Activated CD4-positive, alpha-beta T cell treated with anti-CD3 and anti-CD28 coated beads for 36 hours (primary cell): ENCODE results near the gene GRIN3A. TPM values are rescaled to one million over a fixed set of nuclear protein-coding genes. Genes with fewer than 3 reads are reported as not detected.
"Not testable (repeated sequence)": the region's sequence is repeated elsewhere in the genome, so short reads cannot be mapped to it uniquely, and the experiment has no call there.

Experiments
- ATAC-seq: fragments of 200-7000 bp; cut with Tn5 transposase; one replicate; pipeline ENCODE4 v1.10.0; 2021; ENCODE audit warnings: mild to moderate bottlenecking, moderate library complexity
- CTCF ChIA-PET: fragments of 350-600 bp; sonication (Branson Sonifier 250); formaldehyde crosslinking; loops from one replicate; lab custom pipeline; 2021; ENCODE audit warnings: antibody characterized with exemption; lab: Charles Lee
- POLR2A ChIA-PET: fragments of 350-600 bp; sonication (Branson Sonifier 250); formaldehyde crosslinking; loops from one replicate; lab custom pipeline; 2021; ENCODE audit warnings: antibody characterized with exemption, inconsistent platforms; lab: Charles Lee
- DNase-seq: peaks from one replicate; pipeline ENCODE4 v3.0.0-alpha.2; 2020
- H3K27ac Mint-ChIP-seq: one replicate; pipeline ENCODE4 v1.8.0; 2021; ENCODE audit warnings: mixed read lengths
- H3K27me3 Mint-ChIP-seq: one replicate; pipeline ENCODE4 v1.8.0; 2021; ENCODE audit warnings: mixed read lengths
- H3K36me3 Mint-ChIP-seq: one replicate; pipeline ENCODE4 v1.8.0; 2021; ENCODE audit warnings: low read depth, mixed read lengths
- H3K4me1 Mint-ChIP-seq: one replicate; pipeline ENCODE4 v1.8.0; 2021; ENCODE audit warnings: mixed read lengths
- H3K4me3 Mint-ChIP-seq: one replicate; pipeline ENCODE4 v1.8.0; 2021; ENCODE audit warnings: mild to moderate bottlenecking, moderate library complexity, mixed read lengths
- H3K9me3 Mint-ChIP-seq: one replicate; pipeline ENCODE4 v1.8.0; 2021; ENCODE audit warnings: low read depth, mixed read lengths
- intact Hi-C, 2 experiments: fragments of 100-400 bp; cut with DNase I in 1 of 2; cut with micrococcal nuclease in 1 of 2; formaldehyde crosslinking; loops; one replicate each; pipeline versions ENCODE4 v1.14.2 to v1.15.1; 2022 to 2024; cut with DNase I, micrococcal nuclease
- total RNA-seq, 2 experiments: library from RNA; stranded (reverse); gene quantifications; one replicate each; pipeline ENCODE4 v1.2.3, GENCODE V29; 2021

The GRIN3A gene
- total RNA-seq, 2 experiments from 2014 or later, result not detected

GRCh38 chr9:101592788-101593187 is 145.7 kb downstream of the GRIN3A start:
- DNase-seq (no peak), ATAC-seq (no peak)
- no peak overlapping the region for H3K4me3 Mint-ChIP-seq
- H3K9me3 Mint-ChIP-seq, result no peaks in the 10 kb centered on the region
- POLR2A ChIA-PET, result no interaction called here
- CTCF ChIA-PET, result interaction anchor here (0.6 kb wide), 1 partner anchor 143 kb away, joined by 3 read pairs; no protein-coding TSS in a partner anchor
- H3K36me3 Mint-ChIP-seq, result no peaks in the 10 kb centered on the region
- H3K27ac Mint-ChIP-seq, result no peak overlapping the region
- H3K27me3 Mint-ChIP-seq, result no peaks in the 10 kb centered on the region
- intact Hi-C loops, result no loop called here
- no peaks in the 10 kb centered on the region for H3K4me1 Mint-ChIP-seq

GRCh38 chr9:101591787-101592446 is 146.5 kb downstream of the GRIN3A start:
- Mint-ChIP-seq H3K4me3 (no peak overlapping the region), H3K9me3 (no peaks in the 10 kb centered on the region), H3K27ac (no peak overlapping the region), H3K4me1 (peaks cover 6% of the 10 kb centered on the region), H3K27me3 (no peaks in the 10 kb centered on the region), H3K36me3 (no peaks in the 10 kb centered on the region)
- intact Hi-C loops, result no loop called here
- no peak for DNase-seq
- ATAC-seq, result no peak
- CTCF ChIA-PET, result interaction anchor here (0.6 kb wide), 1 partner anchor 143 kb away, joined by 3 read pairs; no protein-coding TSS in a partner anchor
- POLR2A ChIA-PET, result no interaction called here

- Mint-ChIP-seq H3K27me3 (no peaks in the 10 kb centered on the region), H3K36me3 (no peaks in the 10 kb centered on the region), H3K4me1 (peaks cover 12% of the 10 kb centered on the region), H3K27ac (no peak overlapping the region), H3K4me3 (no peak overlapping the region), H3K9me3 (no peaks in the 10 kb centered on the region)
- ChIA-PET CTCF (no interaction called here), POLR2A (no interaction called here)
- no peak for DNase-seq
- ATAC-seq, result no peak
- intact Hi-C loops, result no loop called here
These were observed 147.5 kb downstream of the GRIN3A start for GRCh38 chr9:101590901-101591300.

GRCh38 chr9:101590074-101590473 is 148.4 kb downstream of the GRIN3A start:
- ATAC-seq, H3K4me3 Mint-ChIP-seq, POLR2A ChIA-PET, H3K27me3 Mint-ChIP-seq, H3K27ac Mint-ChIP-seq, DNase-seq, H3K36me3 Mint-ChIP-seq, H3K9me3 Mint-ChIP-seq, intact Hi-C loops: not testable (repeated sequence)
- H3K4me1 Mint-ChIP-seq, result peaks cover 12% of the 10 kb centered on the region
- CTCF ChIA-PET, result interaction anchor here (1.1 kb wide), 1 partner anchor 10 kb away, joined by 3 read pairs; no protein-coding TSS in a partner anchor

GRCh38 chr9:101587332-101588043 is 151.0 kb downstream of the GRIN3A start:
- no peak overlapping the region for H3K4me3 Mint-ChIP-seq
- ChIA-PET CTCF (interaction anchor here (1.0 kb wide), 1 partner anchor 48 kb away, joined by 3 read pairs; no protein-coding TSS in a partner anchor), POLR2A (no interaction called here)
- intact Hi-C loops, result no loop called here
- no peaks in the 10 kb centered on the region for H3K9me3 Mint-ChIP-seq
- DNase-seq, result no peak
- H3K4me1 Mint-ChIP-seq, result peaks cover 12% of the 10 kb centered on the region
- peaks cover 6% of the 10 kb centered on the region for H3K27me3 Mint-ChIP-seq
- no peak for ATAC-seq
- H3K36me3 Mint-ChIP-seq, result no peaks in the 10 kb centered on the region
- H3K27ac Mint-ChIP-seq, result no peak overlapping the region

- CTCF ChIA-PET, result interaction anchor here (1.0 kb wide), 1 partner anchor 49 kb away, joined by 3 read pairs; no protein-coding TSS in a partner anchor
- H3K36me3 Mint-ChIP-seq, result no peaks in the 10 kb centered on the region
- POLR2A ChIA-PET, result no interaction called here
- H3K9me3 Mint-ChIP-seq, result no peaks in the 10 kb centered on the region
- intact Hi-C loops, result loop anchor here in 1 of 2 experiments (1.0 kb wide), 1 partner anchor 53 kb away; the partner anchor contains the start of gene RNF20
- H3K4me3 Mint-ChIP-seq, result no peak overlapping the region
- peak; percentile 38 for DNase-seq
- H3K27ac Mint-ChIP-seq, result no peak overlapping the region
- H3K4me1 Mint-ChIP-seq, result peaks cover 12% of the 10 kb centered on the region
- H3K27me3 Mint-ChIP-seq, result peaks cover 6% of the 10 kb centered on the region
- peak; percentile 95 for ATAC-seq
These were observed 151.8 kb downstream of the GRIN3A start for GRCh38 chr9:101586651-101587050.

- Mint-ChIP-seq H3K4me1 (peaks cover 12% of the 10 kb centered on the region), H3K27me3 (peaks cover 6% of the 10 kb centered on the region), H3K27ac (no peak overlapping the region), H3K36me3 (no peaks in the 10 kb centered on the region), H3K9me3 (no peaks in the 10 kb centered on the region), H3K4me3 (no peak overlapping the region)
- POLR2A ChIA-PET, result no interaction called here
- intact Hi-C loops, result loop anchor here in 1 of 2 experiments (1.0 kb wide), 1 partner anchor 52 kb away; the partner anchor contains the start of gene RNF20
- CTCF ChIA-PET, result interaction anchor here (0.6 to 1.4 kb wide), 2 partner anchors 9 to 1234 kb away, joined by 3 read pairs; no protein-coding TSS in a partner anchor
- no peak for ATAC-seq
- DNase-seq, result no peak
These were observed 152.7 kb downstream of the GRIN3A start for GRCh38 chr9:101585740-101586139.

GRCh38 chr9:101582553-101582952 is 155.9 kb downstream of the GRIN3A start:
- intact Hi-C loops, result no loop called here
- POLR2A ChIA-PET, result no interaction called here
- no peaks in the 10 kb centered on the region for H3K36me3 Mint-ChIP-seq
- H3K27ac Mint-ChIP-seq, result no peak overlapping the region
- ATAC-seq (no peak), DNase-seq (no peak)
- H3K9me3 Mint-ChIP-seq, result no peaks in the 10 kb centered on the region
- H3K27me3 Mint-ChIP-seq, result peaks cover 6% of the 10 kb centered on the region
- no peak overlapping the region for H3K4me3 Mint-ChIP-seq
- H3K4me1 Mint-ChIP-seq, result peaks cover 10% of the 10 kb centered on the region
- CTCF ChIA-PET, result interaction anchor here (1.4 kb wide), 1 partner anchor 13 kb away, joined by 4 read pairs; no protein-coding TSS in a partner anchor

- Mint-ChIP-seq H3K27ac (no peak overlapping the region), H3K9me3 (no peaks in the 10 kb centered on the region), H3K36me3 (no peaks in the 10 kb centered on the region), H3K4me1 (peaks cover 5% of the 10 kb centered on the region), H3K4me3 (no peak overlapping the region), H3K27me3 (peaks cover 2% of the 10 kb centered on the region)
- ATAC-seq, result no peak
- intact Hi-C loops, result no loop called here
- no peak for DNase-seq
- CTCF ChIA-PET, result interaction anchor here (1.0 kb wide), 1 partner anchor 9 kb away, joined by 5 read pairs; no protein-coding TSS in a partner anchor
- POLR2A ChIA-PET, result no interaction called here
These were observed 158.5 kb downstream of the GRIN3A start for GRCh38 chr9:101579711-101580545.

GRCh38 chr9:101578378-101578777 is 160.1 kb downstream of the GRIN3A start:
- no peaks in the 10 kb centered on the region for H3K9me3 Mint-ChIP-seq
- DNase-seq (no peak), ATAC-seq (no peak)
- intact Hi-C loops, result no loop called here
- no peaks in the 10 kb centered on the region for H3K27me3 Mint-ChIP-seq
- no peaks in the 10 kb centered on the region for H3K36me3 Mint-ChIP-seq
- peaks cover 19% of the 10 kb centered on the region for H3K4me1 Mint-ChIP-seq
- ChIA-PET CTCF (no interaction called here), POLR2A (no interaction called here)
- H3K27ac Mint-ChIP-seq, result no peak overlapping the region
- H3K4me3 Mint-ChIP-seq, result no peak overlapping the region
